HCT116 (cell line): ENCODE results near the gene BIN2. TPM values are rescaled to one million over a fixed set of nuclear protein-coding genes. Genes with fewer than 3 reads are reported as not detected.
"Not testable (repeated sequence)": the region's sequence is repeated elsewhere in the genome, so short reads cannot be mapped to it uniquely, and the experiment has no call there.

Source experiments
- ATAC-seq: fragments of 200-7000 bp; cut with Tn5 transposase; 2 replicates; pipeline ENCODE4 v1.9.1; 2020; ENCODE audit warnings: mild to moderate bottlenecking, moderate library complexity
- BruUV-seq: library from RNA; stranded (reverse); fragments of 400-500 nt; replicated peaks from 2 replicates; lab custom pipeline; 2021; lab: Mats Ljungman, UMichigan
- CTCF ChIA-PET: fragments of 300-600 bp; sonication (Branson Sonifier 250); formaldehyde crosslinking; loops from one replicate; lab custom pipeline; 2021; ENCODE audit warnings: antibody characterized with exemption; lab: Charles Lee
- POLR2A ChIA-PET: fragments of 300-600, 350-600 bp; sonication (Branson Sonifier 250); formaldehyde crosslinking; loops from one replicate; lab custom pipeline; 2021; ENCODE audit warnings: antibody characterized with exemption; lab: Charles Lee
- RAD21 ChIA-PET, 2 experiments: fragments of 300-600 bp; sonication (Branson Sonifier 250); formaldehyde crosslinking; loops; one replicate each; lab custom pipeline; 2023; ENCODE audit warnings: low total read pairs in 2 of 2; ENCODE audit not compliant: uncharacterized antibody in 2 of 2, unreplicated experiment in 2 of 2, low non-redundant PET in 1 of 2; lab: Charles Lee
- DNase-seq: peaks from one replicate; pipeline ENCODE4 v3.0.0-alpha.2; 2010; ENCODE audit warnings: low read depth, low spot score
- H2AFZ ChIP-seq: fragments of 200-600 bp; shearing (Covaris generic), sonication (generic); 2 replicates; pipeline ENCODE4 v1.6.1; 2017; ENCODE audit warnings: low read depth, mixed run types, mixed read lengths, antibody characterized with exemption, low read length; ENCODE audit not compliant: poor library complexity, severe bottlenecking
- H3K27ac ChIP-seq: 2 replicates; pipeline ENCODE4 v1.5.1; 2012; ENCODE audit warnings: low read depth, low read length
- H3K27me3 ChIP-seq: fragments of 200-600 bp; sonication (generic); 2 replicates; pipeline ENCODE4 v1.6.1; 2016; ENCODE audit warnings: mixed run types, low read length, mixed read lengths; ENCODE audit not compliant: insufficient read depth
- H3K36me3 ChIP-seq, 2 experiments: fragments of 200-500 bp in 1 of 2; fragments of 200-600 bp in 1 of 2; sonication (Bioruptor generic) in 1 of 2; sonication (generic) in 1 of 2; 2 replicates each; pipeline versions ENCODE4 v1.5.1 to v1.6.1; 2014 to 2016; ENCODE audit warnings: low read length in 2 of 2, inconsistent platforms in 1 of 2, mixed read lengths in 1 of 2, mixed run types in 1 of 2; ENCODE audit not compliant: insufficient read depth in 2 of 2, control insufficient read depth in 1 of 2
- H3K4me1 ChIP-seq, 2 experiments: fragments of 200-600 bp in 1 of 2; sonication (generic) in 1 of 2; 2 replicates each; pipeline versions ENCODE4 v1.5.1 to v1.6.1; 2012 to 2017; ENCODE audit warnings: low read length in 2 of 2, inconsistent platforms in 1 of 2, mild to moderate bottlenecking in 1 of 2, mixed read lengths in 1 of 2, mixed run types in 1 of 2, moderate library complexity in 1 of 2; ENCODE audit not compliant: insufficient read depth in 2 of 2, control insufficient read depth in 1 of 2
- H3K4me2 ChIP-seq: fragments of 200-600 bp; sonication (generic); 2 replicates; pipeline ENCODE4 v1.6.1; 2017; ENCODE audit warnings: mixed run types, low read length, mixed read lengths
- H3K4me3 ChIP-seq, 2 experiments: fragments of 200-600 bp in 1 of 2; sonication (generic) in 1 of 2; replicated peaks in 1 of 2; 2 replicates each; pipeline ENCODE4 v1.5.1; 2011 to 2016; ENCODE audit warnings: low read length in 2 of 2, control low read depth in 1 of 2, low read depth in 1 of 2, mild to moderate bottlenecking in 1 of 2, mixed read lengths in 1 of 2, mixed run types in 1 of 2
- H3K79me2 ChIP-seq: fragments of 200-600 bp; sonication (generic); 2 replicates; pipeline ENCODE4 v1.6.1; 2017; ENCODE audit warnings: mild to moderate bottlenecking, mixed run types, low read length, moderate library complexity, mixed read lengths; ENCODE audit not compliant: insufficient read depth
- H3K9ac ChIP-seq: fragments of 200-600 bp; sonication (generic); 2 replicates; pipeline ENCODE4 v1.6.1; 2016; ENCODE audit warnings: low read length, mixed read lengths
- H3K9me2 ChIP-seq: fragments of 200-600 bp; sonication (generic), shearing (Covaris generic); 2 replicates; pipeline ENCODE4 v1.6.1; 2017; ENCODE audit warnings: mixed run types, mild to moderate bottlenecking, moderate library complexity; ENCODE audit not compliant: insufficient read depth
- H3K9me3 ChIP-seq, 2 experiments: fragments of 200-500 bp in 1 of 2; fragments of 200-600 bp in 1 of 2; sonication (Bioruptor generic) in 1 of 2; sonication (generic) in 1 of 2; 2 replicates each; pipeline ENCODE4 v1.6.1; 2014 to 2017; ENCODE audit warnings: low read length in 2 of 2, mixed read lengths in 2 of 2, inconsistent platforms in 1 of 2, low read depth in 1 of 2, mild to moderate bottlenecking in 1 of 2, mixed run types in 1 of 2, moderate library complexity in 1 of 2; ENCODE audit not compliant: control insufficient read depth in 1 of 2, insufficient read depth in 1 of 2
- H4K20me1 ChIP-seq: fragments of 200-600 bp; sonication (generic), shearing (Covaris generic); 2 replicates; pipeline ENCODE4 v1.6.1; 2017; ENCODE audit warnings: mixed run types, mild to moderate bottlenecking, moderate library complexity; ENCODE audit not compliant: insufficient read depth
- CBX3 ChIP-seq: IDR thresholded peaks from 2 replicates; pipeline ENCODE4 v1.6.1; 2012; ENCODE audit warnings: low read depth
- EGR1 ChIP-seq: IDR thresholded peaks from 2 replicates; pipeline ENCODE4 v1.6.1; 2012; ENCODE audit warnings: low read depth
- EZH2phosphoT487 ChIP-seq: fragments of 200-600 bp; IDR thresholded peaks from 2 replicates; pipeline ENCODE4 v1.6.1; 2018; ENCODE audit warnings: antibody characterized with exemption, borderline replicate concordance
- FOSL1 ChIP-seq: IDR thresholded peaks from 2 replicates; pipeline ENCODE4 v1.6.1; 2012; ENCODE audit warnings: low read depth
- JUND ChIP-seq: IDR thresholded peaks from 2 replicates; pipeline ENCODE4 v1.6.1; 2012
- MAX ChIP-seq: IDR thresholded peaks from 2 replicates; pipeline ENCODE4 v1.6.1; 2012
- POLR2AphosphoS5 ChIP-seq: IDR thresholded peaks from 2 replicates; pipeline ENCODE4 v1.6.1; 2011; ENCODE audit warnings: mild to moderate bottlenecking, low read depth, low read length, moderate library complexity
- RAD21 ChIP-seq: IDR thresholded peaks from 2 replicates; pipeline ENCODE4 v1.6.1; 2012; ENCODE audit warnings: low read depth, mild to moderate bottlenecking
- REST ChIP-seq: IDR thresholded peaks from 2 replicates; pipeline ENCODE4 v1.6.1; 2012; ENCODE audit warnings: low read depth
- SIN3A ChIP-seq: IDR thresholded peaks from 2 replicates; pipeline ENCODE4 v1.6.1; 2012; ENCODE audit warnings: low read depth
- SP1 ChIP-seq: IDR thresholded peaks from 2 replicates; pipeline ENCODE4 v1.6.1; 2012; ENCODE audit warnings: low read depth
- TCF7L2 ChIP-seq: IDR thresholded peaks from 2 replicates; pipeline ENCODE4 v1.7.0; 2011; ENCODE audit warnings: borderline replicate concordance, inconsistent platforms; ENCODE audit not compliant: insufficient read depth, insufficient read length; ENCODE audit errors: extremely low read depth
- YY1 ChIP-seq: IDR thresholded peaks from 2 replicates; pipeline ENCODE4 v1.6.1; 2011; ENCODE audit warnings: low read length, low read depth, moderate library complexity, mild to moderate bottlenecking; ENCODE audit not compliant: insufficient replicate concordance; ENCODE audit errors: extremely low read depth
- ZFX ChIP-seq: fragments of 450-650 bp; IDR thresholded peaks from 2 replicates; pipeline ENCODE4 v1.6.1; 2017
- ZNF274 ChIP-seq: fragments of 200-500 bp; sonication (Bioruptor generic); IDR thresholded peaks from 2 replicates; pipeline ENCODE4 v1.6.1; 2014; ENCODE audit warnings: mild to moderate bottlenecking, low read depth, low read length, inconsistent platforms
- intact Hi-C: fragments of 100-400 bp; cut with micrococcal nuclease; formaldehyde crosslinking; loops from 2 replicates; pipeline ENCODE4 v1.10.0; 2022
- total RNA-seq: library from RNA; stranded (reverse); gene quantifications from one replicate; pipeline ENCODE4 v1.2.1, GENCODE V29; 2021; ENCODE audit not compliant: unreplicated experiment

Gene BIN2
- total RNA-seq, 1 experiment from 2014 or later, result 0.22 TPM

- H3K4me3 ChIP-seq, RAD21 ChIA-PET, ATAC-seq, H3K27me3 ChIP-seq, POLR2A ChIA-PET, H3K9me3 ChIP-seq, H3K4me2 ChIP-seq, H3K27ac ChIP-seq, CTCF ChIA-PET, H3K4me1 ChIP-seq, H3K9ac ChIP-seq, intact Hi-C loops, H4K20me1 ChIP-seq, H3K79me2 ChIP-seq, DNase-seq, BruUV-seq, H3K36me3 ChIP-seq, H3K9me2 ChIP-seq: not testable (repeated sequence)
- H2AFZ ChIP-seq, result peak overlapping the region; percentile 63
- peak; percentile 51 for TF ChIP-seq EGR1
These were observed 23.2 kb downstream of the BIN2 start for GRCh38 chr12:51300768-51301167.

- no peaks in the 10 kb centered on the region for H3K79me2 ChIP-seq
- H3K4me2 ChIP-seq, result no peak overlapping the region
- intact Hi-C loops, result no loop called here
- H3K27me3 ChIP-seq, result no peaks in the 10 kb centered on the region
- H3K9me3 ChIP-seq, result no peaks in the 10 kb centered on the region
- no peak for TF ChIP-seq CBX3
- no peak for TF ChIP-seq REST
- TF ChIP-seq EZH2phosphoT487, result no peak
- TF ChIP-seq YY1, result no peak
- no peak for TF ChIP-seq POLR2AphosphoS5
- no peak for TF ChIP-seq MAX
- no peak for TF ChIP-seq RAD21
- TF ChIP-seq ZNF274, result no peak
- TF ChIP-seq ZFX, result no peak
- TF ChIP-seq TCF7L2, result no peak
- no peak for TF ChIP-seq SP1
- no peak for TF ChIP-seq FOSL1
- TF ChIP-seq JUND, result no peak
- TF ChIP-seq SIN3A, result no peak
- no peaks in the 10 kb centered on the region for H3K9me2 ChIP-seq
- DNase-seq, result no peak
- H3K27ac ChIP-seq, result no peak overlapping the region
- ChIA-PET CTCF (interaction anchor here (0.6 kb wide), 1 partner anchor 78 kb away, joined by 4 read pairs; the partner anchor contains the start of gene POU6F1), POLR2A (no interaction called here), RAD21 (no interaction called here)
- ATAC-seq, result no peak
- H3K36me3 ChIP-seq, result no peaks in the 10 kb centered on the region
- no peak overlapping the region for H3K4me3 ChIP-seq
- BruUV-seq, result no TSS peak
- H4K20me1 ChIP-seq, result no peaks in the 10 kb centered on the region
- H2AFZ ChIP-seq, result no peak overlapping the region
- H3K9ac ChIP-seq, result no peak overlapping the region
- peaks cover 4 to 12% of the 10 kb centered on the region in 2 experiments for H3K4me1 ChIP-seq
These were observed 28.3 kb downstream of the BIN2 start for GRCh38 chr12:51295651-51296050.
